Bronchial epithelial cell (primary cell): Measurements from ENCODE around the gene TRIM56. TPM values are rescaled to one million over a fixed set of nuclear protein-coding genes. Genes with fewer than 3 reads are reported as not detected.

ENCODE experiments used
- DNase-seq: peaks from one replicate; pipeline ENCODE4 v3.0.0-alpha.2; 2010; ENCODE audit warnings: low read depth
- FAIRE-seq: peaks from 2 replicates; lab custom pipeline; 2011; peaks lifted over from hg19 to GRCh38; lab: Jason Lieb, UNC
- H3K27me3 ChIP-seq: 2 replicates; pipeline ENCODE4 v1.5.1; 2011; ENCODE audit warnings: low read length; ENCODE audit not compliant: control insufficient read depth, insufficient read depth
- H3K36me3 ChIP-seq: 2 replicates; pipeline ENCODE4 v1.5.1; 2011; ENCODE audit warnings: low read length; ENCODE audit not compliant: control insufficient read depth, insufficient read depth
- H3K4me3 ChIP-seq: 2 replicates; pipeline ENCODE4 v1.5.1; 2011; ENCODE audit warnings: mild to moderate bottlenecking, low read depth, low read length, control low read depth
- total RNA-seq: library from RNA; depleted of rRNA; stranded (reverse); fragments of >200 nt; gene quantifications from 2 replicates; pipeline ENCODE4 v1.2.1, GENCODE V29; 2014
- TF ChIP-seq, protein P1 (sequence below): IDR thresholded peaks from 2 replicates; pipeline ENCODE4 v1.5.1; 2011; ENCODE audit warnings: mild to moderate bottlenecking, moderate library complexity, low read length, control low read depth, inconsistent platforms; ENCODE audit not compliant: insufficient read depth, severe bottlenecking

The TRIM56 gene
- total RNA-seq, 1 donor from 2014 or later, result 6.6 TPM

DNA sequence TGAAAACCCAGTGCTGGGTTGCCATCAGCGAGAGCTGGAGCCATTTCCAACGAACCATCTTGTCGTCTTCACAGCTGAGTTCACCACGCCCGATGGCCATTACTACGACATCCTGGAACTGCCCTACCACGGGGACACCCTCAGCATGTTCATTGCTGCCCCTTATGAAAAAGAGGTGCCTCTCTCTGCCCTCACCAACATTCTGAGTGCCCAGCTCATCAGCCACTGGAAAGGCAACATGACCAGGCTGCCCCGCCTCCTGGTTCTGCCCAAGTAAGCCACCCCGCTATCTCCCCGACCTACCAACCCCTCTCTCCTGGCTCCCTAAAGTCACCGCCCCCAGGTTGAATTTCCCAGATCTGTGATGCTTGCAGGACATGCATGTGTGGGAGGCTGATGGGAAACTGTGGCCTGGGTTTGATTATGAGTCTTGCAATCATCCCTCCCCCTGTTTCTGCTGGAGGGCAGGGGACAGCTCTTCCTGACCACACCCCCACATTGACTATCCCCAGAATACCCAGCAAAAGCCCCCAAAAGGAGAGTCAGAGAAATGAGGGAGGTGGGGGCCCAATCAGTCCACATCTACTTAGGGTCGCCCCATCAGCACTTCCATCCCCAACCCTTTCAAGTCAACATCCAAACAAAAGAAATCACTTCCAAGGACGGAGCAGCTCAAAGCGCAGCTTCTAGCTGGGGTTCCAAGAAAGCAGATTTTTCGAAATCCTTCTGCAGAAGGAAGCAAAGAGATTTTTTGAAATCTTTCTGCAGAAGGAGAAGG, 48.5 kb downstream of the TRIM56 start:
- no peak for DNase-seq
- peaks cover 32% of the 10 kb centered on the region for H3K36me3 ChIP-seq
- no peak for FAIRE-seq
- no peak overlapping the region for H3K4me3 ChIP-seq
- TF ChIP-seq, protein P1, sequence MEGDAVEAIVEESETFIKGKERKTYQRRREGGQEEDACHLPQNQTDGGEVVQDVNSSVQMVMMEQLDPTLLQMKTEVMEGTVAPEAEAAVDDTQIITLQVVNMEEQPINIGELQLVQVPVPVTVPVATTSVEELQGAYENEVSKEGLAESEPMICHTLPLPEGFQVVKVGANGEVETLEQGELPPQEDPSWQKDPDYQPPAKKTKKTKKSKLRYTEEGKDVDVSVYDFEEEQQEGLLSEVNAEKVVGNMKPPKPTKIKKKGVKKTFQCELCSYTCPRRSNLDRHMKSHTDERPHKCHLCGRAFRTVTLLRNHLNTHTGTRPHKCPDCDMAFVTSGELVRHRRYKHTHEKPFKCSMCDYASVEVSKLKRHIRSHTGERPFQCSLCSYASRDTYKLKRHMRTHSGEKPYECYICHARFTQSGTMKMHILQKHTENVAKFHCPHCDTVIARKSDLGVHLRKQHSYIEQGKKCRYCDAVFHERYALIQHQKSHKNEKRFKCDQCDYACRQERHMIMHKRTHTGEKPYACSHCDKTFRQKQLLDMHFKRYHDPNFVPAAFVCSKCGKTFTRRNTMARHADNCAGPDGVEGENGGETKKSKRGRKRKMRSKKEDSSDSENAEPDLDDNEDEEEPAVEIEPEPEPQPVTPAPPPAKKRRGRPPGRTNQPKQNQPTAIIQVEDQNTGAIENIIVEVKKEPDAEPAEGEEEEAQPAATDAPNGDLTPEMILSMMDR, result no peak
- no peaks in the 10 kb centered on the region for H3K27me3 ChIP-seq

DNA sequence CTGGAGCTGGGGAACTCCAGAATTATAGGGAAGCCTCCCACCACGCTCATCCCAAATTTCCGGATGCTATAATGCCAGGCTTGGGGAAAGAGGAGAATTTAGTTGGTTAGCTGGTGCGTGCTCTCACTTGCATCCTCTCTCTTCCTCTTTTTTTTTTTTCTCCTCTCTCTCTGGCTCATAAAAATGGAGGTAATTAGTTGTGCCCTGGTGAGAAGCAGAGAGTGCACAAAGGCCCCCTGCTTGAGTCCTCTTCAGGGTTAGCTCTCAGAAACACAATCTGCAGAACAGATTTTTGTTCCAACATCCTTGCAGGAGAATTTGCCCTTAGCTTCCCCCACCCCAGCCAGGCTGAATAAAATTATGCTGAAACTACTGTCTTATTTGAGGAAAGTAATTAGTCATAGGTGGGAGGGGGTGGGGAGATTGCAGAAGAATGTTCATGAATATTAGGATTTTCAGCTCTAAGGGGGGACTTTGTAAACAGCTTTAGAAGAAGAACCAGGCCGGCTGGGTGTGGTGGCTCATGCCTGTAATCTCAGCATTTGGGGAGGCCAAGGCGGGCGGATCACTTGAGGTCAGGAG, 49.2 kb downstream of the TRIM56 start:
- FAIRE-seq, result no peak
- peaks cover 30% of the 10 kb centered on the region for H3K36me3 ChIP-seq
- TF ChIP-seq, protein P1, result no peak

DNA sequence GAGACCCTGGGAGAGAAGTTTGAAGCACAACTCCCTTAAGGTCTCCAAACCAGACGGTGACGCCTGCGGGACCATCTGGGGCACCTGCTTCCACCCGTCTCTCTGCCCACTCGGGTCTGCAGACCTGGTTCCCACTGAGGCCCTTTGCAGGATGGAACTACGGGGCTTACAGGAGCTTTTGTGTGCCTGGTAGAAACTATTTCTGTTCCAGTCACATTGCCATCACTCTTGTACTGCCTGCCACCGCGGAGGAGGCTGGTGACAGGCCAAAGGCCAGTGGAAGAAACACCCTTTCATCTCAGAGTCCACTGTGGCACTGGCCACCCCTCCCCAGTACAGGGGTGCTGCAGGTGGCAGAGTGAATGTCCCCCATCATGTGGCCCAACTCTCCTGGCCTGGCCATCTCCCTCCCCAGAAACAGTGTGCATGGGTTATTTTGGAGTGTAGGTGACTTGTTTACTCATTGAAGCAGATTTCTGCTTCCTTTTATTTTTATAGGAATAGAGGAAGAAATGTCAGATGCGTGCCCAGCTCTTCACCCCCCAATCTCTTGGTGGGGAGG, 52.5 kb downstream of the TRIM56 start:
- Histone ChIP-seq H3K36me3 (peaks cover 13% of the 10 kb centered on the region), H3K27me3 (no peaks in the 10 kb centered on the region), H3K4me3 (no peak overlapping the region)
- FAIRE-seq (no peak), DNase-seq (no peak)
- TF ChIP-seq, protein P1, result no peak

More for the DNA sequence above, 49.2 kb downstream of the TRIM56 start:
- Histone ChIP-seq H3K4me3 (no peak overlapping the region), H3K27me3 (no peaks in the 10 kb centered on the region)
- DNase-seq, result no peak

- H3K27me3 ChIP-seq, result no peaks in the 10 kb centered on the region
- TF ChIP-seq, protein P1, result peak; percentile 63
- no peak overlapping the region for H3K4me3 ChIP-seq
- H3K36me3 ChIP-seq, result peaks cover 13% of the 10 kb centered on the region
- FAIRE-seq (no peak), DNase-seq (peak; percentile 97)
Measured at GRCh38 chr7:101138213-101138870, 53.1 kb downstream of the TRIM56 start.

GRCh38 chr7:101140339-101140699, 55.0 kb downstream of the TRIM56 start:
- Histone ChIP-seq H3K27me3 (no peaks in the 10 kb centered on the region), H3K4me3 (no peak overlapping the region), H3K36me3 (peaks cover 9% of the 10 kb centered on the region)
- TF ChIP-seq, protein P1, result no peak
- no peak for FAIRE-seq
- no peak for DNase-seq
